Activated gamma-delta T cell treated with anti-CD3 and anti-CD28 coated beads, Interleukin-2, amount 50 U/mL, for 16 hours (primary cell): ENCODE measurements around the gene FAM184A.
"Not testable (repeated sequence)": the region's sequence is repeated elsewhere in the genome, so short reads cannot be mapped to it uniquely, and the experiment has no call there.

Experiments
- DNase-seq: peaks from one replicate; pipeline ENCODE4 v3.0.0-alpha.2; 2020; ENCODE audit warnings: low read depth

The FAM184A gene

DNA sequence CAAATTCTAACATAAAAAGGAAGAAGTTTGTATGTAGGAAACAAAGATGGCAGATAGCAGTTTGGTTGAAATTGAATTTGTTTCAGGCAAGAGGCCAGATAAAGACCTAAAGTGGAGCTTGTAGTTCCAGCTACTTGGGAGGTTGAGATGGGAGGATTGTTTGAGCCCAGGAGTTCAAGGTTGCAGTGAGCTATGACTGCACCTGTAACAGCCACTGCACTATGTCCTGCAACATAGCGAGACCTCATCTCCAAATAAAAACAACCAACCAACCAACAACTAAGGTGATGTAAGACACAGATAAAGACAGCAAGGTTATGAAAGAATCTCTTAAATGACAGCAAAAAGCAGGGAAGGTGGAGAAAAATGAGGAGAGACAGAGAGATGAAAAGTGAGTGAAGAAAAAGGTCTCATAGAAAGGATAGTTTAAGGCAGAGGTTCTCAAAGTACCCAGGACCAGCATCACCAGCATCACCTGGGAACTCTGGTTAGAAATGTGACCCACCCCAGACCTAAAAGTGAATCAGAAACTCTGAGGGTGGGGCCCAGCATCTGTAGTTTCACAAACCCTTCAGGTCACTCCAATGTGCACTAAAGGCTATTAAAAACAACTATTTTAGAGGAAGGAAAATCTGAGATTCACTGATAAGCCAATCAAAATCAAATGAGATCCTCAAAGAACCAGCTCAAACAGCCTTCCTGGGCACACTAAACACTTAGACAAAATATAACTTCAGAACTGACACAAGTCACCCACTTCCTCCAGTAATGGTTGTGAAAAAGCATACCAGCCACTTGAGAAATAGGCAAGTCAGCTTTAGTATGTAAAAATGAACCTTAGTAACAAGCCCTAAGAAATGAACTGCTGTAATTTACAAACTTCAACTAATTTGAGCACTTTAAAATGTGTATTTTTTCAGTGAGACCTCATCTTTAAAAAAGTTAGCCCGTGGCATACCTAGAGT, 57.6 kb downstream of the FAM184A start:
- DNase-seq, result no peak

DNA sequence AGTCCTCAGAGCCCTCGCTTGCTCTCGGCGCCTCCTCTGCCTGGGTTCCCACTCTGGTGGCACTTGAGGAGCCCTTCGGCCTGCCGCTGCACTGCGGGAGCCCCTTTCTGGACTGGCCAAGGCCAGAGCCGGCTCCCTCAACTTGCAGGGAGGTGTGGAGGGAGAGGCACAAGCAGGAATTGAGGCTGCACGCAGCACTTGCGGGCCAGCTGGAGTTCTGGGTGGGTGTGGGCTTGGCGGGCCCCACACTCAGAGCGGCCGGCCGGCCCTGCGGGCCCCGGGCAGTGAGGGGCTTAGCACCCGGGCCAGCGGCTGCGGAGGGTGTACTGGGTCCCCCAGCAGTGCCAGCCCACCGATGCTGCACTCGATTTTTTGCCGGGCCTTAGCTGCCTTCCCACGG, 63.3 kb downstream of the FAM184A start:
- not testable (repeated sequence) for DNase-seq

DNA sequence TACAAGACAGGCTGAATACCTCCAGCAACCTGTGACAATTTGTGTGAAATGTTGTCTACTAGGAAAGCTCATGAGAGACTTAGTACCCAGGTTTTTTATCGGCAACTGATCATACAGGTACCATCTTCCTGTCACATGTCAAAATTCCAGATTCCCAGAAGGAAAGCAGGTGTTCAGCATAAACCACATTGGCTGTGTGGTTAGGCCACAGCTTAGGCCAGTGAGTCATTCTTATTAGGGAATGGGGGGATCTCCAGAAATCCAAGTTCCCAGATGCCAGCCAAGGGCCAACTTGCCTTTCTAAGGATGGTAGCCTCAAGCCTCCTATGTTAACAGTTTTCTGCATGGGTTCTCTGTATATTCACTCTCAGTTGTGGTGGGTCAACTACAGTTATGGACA, 65.9 kb downstream of the FAM184A start:
- DNase-seq, result no peak

DNA sequence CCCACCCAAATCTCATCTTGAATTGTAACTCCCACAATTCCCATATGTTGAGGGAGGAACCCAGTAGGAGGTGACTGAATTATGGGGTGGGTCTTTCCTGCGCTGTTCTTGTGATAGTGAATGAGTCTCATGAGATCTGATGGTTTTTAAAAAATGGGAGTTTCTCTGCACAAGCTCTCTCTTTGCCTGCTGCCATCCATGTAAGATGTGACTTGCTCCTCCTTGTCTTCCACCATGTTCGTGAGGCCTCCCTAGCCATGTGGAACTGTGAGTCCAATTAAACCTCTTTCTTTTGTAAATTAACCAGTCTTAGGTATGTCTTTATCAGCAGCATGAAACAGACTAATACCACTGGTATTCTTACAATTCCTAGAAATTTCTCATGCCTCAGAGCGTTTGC, 69.2 kb downstream of the FAM184A start:
- not testable (repeated sequence) for DNase-seq

DNA sequence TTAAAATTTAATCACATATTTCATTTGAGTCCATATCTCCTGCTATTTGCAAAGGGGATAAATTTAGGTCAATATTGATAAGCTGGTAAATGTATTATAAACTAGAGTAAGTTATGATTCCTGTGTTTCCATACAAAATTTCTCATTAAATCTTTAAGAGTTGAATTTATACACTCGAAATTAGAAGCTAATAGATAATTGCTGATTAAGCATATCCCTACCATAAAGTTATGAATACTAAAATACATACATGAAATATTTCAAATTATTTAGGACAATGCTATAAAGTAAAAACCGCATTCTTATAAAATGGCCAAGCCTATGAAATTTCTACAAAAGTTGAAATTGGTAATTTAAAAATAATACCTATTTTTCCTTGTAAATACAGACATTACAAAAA, 71.5 kb downstream of the FAM184A start:
- DNase-seq, result no peak

GRCh38 chr6:119002069-119002468, 76.4 kb downstream of the FAM184A start:
- no peak for DNase-seq

GRCh38 chr6:118999494-119000040, 78.9 kb downstream of the FAM184A start:
- DNase-seq, result no peak

- DNase-seq, result not testable (repeated sequence)
Observed at GRCh38 chr6:118997426-118997825, 81.0 kb downstream of the FAM184A start.

GRCh38 chr6:118996289-118996820, 82.1 kb downstream of the FAM184A start:
- DNase-seq, result no peak

DNA sequence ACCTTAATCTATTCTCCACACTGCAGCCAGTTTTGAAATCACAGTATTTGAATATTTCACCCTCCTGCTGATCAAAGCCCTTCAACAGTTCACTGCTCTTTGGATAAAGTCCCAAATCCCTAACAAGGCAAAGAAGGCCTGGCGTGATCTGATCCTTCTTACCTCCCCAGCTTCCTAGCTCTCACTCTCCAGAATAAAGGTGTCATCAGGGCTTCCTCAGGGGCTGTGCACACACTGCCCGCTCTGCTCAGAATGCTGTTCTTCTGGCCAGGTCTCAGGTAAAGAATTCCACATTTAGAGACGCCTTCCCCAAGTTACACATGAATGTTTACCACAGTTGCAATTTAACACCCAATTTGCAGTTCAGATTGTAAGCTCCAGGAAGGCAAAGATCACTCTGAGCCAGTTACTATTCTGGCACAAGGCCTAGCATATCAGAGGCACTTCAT, 84.6 kb downstream of the FAM184A start:
- DNase-seq, result no peak

DNA sequence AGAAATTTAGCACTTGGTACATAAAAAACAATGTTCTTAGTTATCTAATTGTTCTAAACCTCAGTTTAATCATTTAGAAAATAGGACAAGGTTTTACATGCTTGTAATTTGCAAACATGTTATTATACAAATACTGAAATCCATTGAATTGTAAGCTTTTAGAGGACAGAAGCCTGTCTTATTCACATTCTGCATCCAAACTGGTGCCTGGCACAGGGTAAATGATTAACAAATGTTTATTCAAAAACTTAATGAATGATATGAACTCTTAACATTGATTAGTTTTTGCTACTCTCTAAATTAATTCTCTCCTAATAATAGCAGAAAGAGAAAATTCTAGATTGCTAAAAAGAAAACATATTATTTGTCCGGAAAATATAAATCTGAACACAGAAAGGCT, 85.1 kb downstream of the FAM184A start:
- DNase-seq, result no peak

- no peak for DNase-seq
Observed at GRCh38 chr6:118992186-118992795, 86.2 kb downstream of the FAM184A start.

- no peak for DNase-seq
Observed at GRCh38 chr6:118986312-118986711, 92.2 kb downstream of the FAM184A start.

- DNase-seq, result no peak
Observed at GRCh38 chr6:118985123-118985830, 93.2 kb downstream of the FAM184A start.

DNA sequence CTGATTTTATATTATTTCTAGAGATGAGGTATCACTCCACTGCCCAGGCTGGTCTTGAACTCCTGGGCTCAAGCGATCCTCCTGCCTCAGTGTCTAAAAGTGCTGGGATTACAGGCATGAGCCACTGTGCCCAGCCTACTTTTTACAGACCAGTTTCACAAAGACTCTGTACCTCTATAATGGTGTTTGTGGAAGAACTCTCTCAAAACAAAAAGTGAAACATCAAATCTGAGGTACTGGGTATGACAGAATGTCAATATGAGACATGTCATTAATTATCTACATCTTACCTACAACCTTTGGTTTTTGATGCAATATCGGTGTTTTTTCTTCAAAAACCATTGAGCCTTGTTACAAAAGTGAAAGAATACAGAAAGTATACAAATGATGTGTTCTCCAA, 94.1 kb downstream of the FAM184A start:
- DNase-seq, result no peak

GRCh38 chr6:118982575-118982911, 95.9 kb downstream of the FAM184A start:
- no peak for DNase-seq

DNA sequence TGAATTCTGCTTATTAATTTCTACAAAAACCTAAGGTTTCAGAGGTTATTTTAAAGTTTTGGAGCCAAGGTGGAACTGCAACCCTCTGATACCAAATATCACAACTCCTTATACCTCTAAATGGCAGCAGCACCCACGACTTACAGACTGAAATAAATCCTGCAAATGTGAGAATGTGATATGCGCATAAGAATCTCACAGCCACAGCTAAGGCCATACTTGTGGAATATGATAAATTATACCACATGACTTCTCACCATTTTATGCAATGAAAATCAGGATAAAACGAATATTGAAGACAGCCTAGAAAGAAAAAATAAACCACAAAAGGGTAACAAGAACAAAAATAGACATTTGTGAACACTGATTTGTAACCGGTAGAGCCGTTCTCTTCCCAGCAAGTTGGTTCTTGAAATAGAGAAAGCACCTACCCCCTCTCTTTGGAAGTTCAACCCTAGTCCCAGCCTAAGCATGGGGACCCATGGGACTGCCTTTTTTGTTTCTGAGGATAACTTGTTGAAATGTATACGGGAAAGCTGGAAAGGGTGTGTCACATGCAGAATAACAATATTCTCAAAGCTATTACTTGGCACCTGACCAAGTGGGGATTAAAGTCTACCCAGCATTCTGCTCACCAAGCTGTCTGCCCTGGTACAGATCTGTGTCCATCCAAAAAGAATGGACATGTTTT, 96.4 kb downstream of the FAM184A start:
- no peak for DNase-seq

DNA sequence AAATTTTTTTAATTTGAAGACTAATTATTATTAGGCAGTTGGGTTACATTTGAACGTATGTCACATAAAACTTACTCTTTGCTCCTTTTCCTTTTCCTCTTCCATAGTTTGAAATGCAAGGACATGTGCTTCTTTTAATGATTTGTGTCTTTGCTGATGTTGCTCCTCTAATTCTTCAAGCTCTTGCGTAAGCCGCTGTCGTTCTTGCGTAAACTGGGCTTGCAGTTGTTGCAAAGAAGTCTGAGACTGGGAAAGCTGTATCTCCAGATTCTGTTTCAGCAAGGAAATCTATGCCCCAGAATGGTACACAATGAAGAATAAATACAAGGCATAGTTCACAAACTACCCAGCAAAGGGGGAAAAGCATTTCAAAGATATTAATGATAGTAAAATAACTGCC, 98.4 kb downstream of the FAM184A start:
- DNase-seq, result no peak

DNA sequence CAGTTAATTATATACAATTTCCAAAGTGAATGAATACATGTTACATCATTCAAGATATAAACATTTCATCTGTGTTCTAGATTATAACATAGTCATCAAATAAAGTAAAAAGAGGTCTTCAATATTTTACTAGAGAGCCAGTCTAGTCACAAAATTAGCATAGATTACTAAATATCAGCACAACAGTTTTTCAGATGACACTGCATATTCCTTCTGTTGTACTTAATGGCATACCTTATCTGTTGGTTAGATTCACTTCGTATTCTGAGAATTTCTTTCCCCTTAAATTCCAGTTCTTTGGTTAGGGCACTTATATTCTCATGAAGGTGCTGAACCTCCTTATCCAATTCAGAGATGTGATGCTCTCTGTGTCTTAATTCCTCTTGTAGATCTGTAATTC, 103.7 kb downstream of the FAM184A start:
- DNase-seq, result no peak

DNA sequence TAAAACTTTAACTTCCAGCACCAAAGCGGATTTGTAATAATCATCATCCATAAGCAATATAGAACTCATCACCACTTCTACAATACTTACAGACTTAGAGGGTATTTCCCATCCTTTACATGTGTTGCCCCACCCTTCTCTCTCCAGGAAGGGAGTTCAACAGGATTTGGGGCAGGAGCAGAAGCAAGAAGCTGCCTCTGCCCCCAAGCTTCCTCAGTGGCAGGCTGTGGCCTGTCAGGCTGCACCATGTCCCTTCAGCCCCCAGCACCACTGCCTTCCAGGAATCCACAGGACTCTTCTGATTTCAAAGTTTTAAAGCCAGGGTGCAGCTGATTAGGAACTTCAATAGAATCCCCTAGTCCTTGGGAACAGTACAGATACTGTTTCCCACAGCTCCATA, 106.8 kb downstream of the FAM184A start:
- no peak for DNase-seq

DNA sequence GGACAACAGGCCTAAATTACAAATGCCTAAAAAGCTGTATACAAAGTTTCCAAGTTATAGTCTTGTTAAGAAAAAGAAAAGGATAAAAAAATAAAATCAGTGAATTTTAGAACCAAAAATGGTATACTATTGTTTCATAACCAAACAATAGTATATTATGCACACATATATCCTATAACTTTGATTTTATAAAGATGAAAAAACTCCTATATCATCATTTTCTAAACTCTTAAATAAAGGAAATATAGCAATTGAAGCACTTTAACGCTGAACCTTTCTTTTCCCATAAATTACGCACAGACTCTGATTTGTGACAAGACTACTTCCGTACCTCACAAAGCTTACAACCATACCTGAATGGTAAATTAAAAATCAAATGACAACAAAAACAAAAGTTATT, 107.6 kb downstream of the FAM184A start:
- DNase-seq, result no peak

DNA sequence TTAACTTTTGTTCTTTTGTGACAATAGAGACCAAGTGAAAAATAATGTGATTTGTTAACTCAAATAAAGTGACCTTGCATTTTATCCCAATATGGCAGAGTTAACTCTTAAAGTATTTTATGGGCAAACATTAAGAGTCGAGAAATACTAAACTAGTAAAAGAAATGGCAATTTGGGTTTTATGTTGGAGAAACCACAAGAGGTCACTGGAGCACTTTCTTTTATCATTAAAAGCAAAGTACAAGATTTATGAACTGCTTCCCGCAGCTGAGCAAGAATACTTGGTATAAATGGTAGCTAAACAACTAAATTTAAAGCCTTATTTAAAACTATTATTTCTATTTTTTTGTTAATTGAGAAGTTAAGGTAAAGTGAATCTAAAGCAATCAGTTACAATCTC, 110.0 kb downstream of the FAM184A start:
- DNase-seq, result no peak
